ENCODE measurements around the gene ANGPTL7.

Gene ANGPTL7

GRCh38 chr1:11188858-11189451 is at the start of gene ANGPTL7:
TSS of gene ANGPTL7 (plus strand) at chr1:11189355. CDS start at chr1:11189580, 225 bp downstream.
- no peak within 1 kb of the TSS for H3K4me3 ChIP-seq (replicated peaks; ENCODE audit: low read depth, low read length)
- H3K36me3 ChIP-seq (ENCODE audit: control insufficient read depth, insufficient read depth, low read length), result peaks cover 11% of the 10 kb centered on the region
- DNase-seq (ENCODE audit: extremely low read depth, insufficient read length), result no peak
- TF ChIP-seq CTCF (IDR thresholded peaks at IDR 0.05; ENCODE audit: insufficient read depth, low read length, poor library complexity, severe bottlenecking), result no peak
- no peaks in the 10 kb centered on the region for H3K27me3 ChIP-seq (replicated peaks; ENCODE audit: control insufficient read depth, insufficient read depth, low read length)

- no peak for DNase-seq (ENCODE audit: extremely low read depth, insufficient read length)
- no peaks in the 10 kb centered on the region for H3K27me3 ChIP-seq (replicated peaks; ENCODE audit: control insufficient read depth, insufficient read depth, low read length)
- peaks cover 29% of the 10 kb centered on the region for H3K36me3 ChIP-seq (ENCODE audit: control insufficient read depth, insufficient read depth, low read length)
- no peak overlapping the region for H3K4me3 ChIP-seq (replicated peaks; ENCODE audit: low read depth, low read length)
- no peak for TF ChIP-seq CTCF (IDR thresholded peaks at IDR 0.05; ENCODE audit: insufficient read depth, low read length, poor library complexity, severe bottlenecking)
Measured at GRCh38 chr1:11142618-11143391, 46.4 kb upstream of the ANGPTL7 start.

- DNase-seq (ENCODE audit: extremely low read depth, insufficient read length), result no peak
- H3K36me3 ChIP-seq (ENCODE audit: control insufficient read depth, insufficient read depth, low read length), result peaks cover 29% of the 10 kb centered on the region
- H3K4me3 ChIP-seq (replicated peaks; ENCODE audit: low read depth, low read length), result no peak overlapping the region
- no peak for TF ChIP-seq CTCF (IDR thresholded peaks at IDR 0.05; ENCODE audit: insufficient read depth, low read length, poor library complexity, severe bottlenecking)
- H3K27me3 ChIP-seq (replicated peaks; ENCODE audit: control insufficient read depth, insufficient read depth, low read length), result no peaks in the 10 kb centered on the region
Measured at GRCh38 chr1:11143401-11143800, 45.8 kb upstream of the ANGPTL7 start.

GRCh38 chr1:11143907-11144306 is 45.2 kb upstream of the ANGPTL7 start:
- Histone ChIP-seq H3K4me3 (replicated peaks; ENCODE audit: low read depth, low read length) (no peak overlapping the region), H3K27me3 (replicated peaks; ENCODE audit: control insufficient read depth, insufficient read depth, low read length) (no peaks in the 10 kb centered on the region), H3K36me3 (ENCODE audit: control insufficient read depth, insufficient read depth, low read length) (peaks cover 30% of the 10 kb centered on the region)
- no peak for DNase-seq (ENCODE audit: extremely low read depth, insufficient read length)
- no peak for TF ChIP-seq CTCF (IDR thresholded peaks at IDR 0.05; ENCODE audit: insufficient read depth, low read length, poor library complexity, severe bottlenecking)

GRCh38 chr1:11144570-11145256 is 44.4 kb upstream of the ANGPTL7 start:
- peaks cover 28% of the 10 kb centered on the region for H3K36me3 ChIP-seq (ENCODE audit: control insufficient read depth, insufficient read depth, low read length)

More at GRCh38 chr1:11144570-11145256, 44.4 kb upstream of the ANGPTL7 start:
- TF ChIP-seq CTCF (IDR thresholded peaks at IDR 0.05; ENCODE audit: insufficient read depth, low read length, poor library complexity, severe bottlenecking), result no peak
- no peak overlapping the region for H3K4me3 ChIP-seq (replicated peaks; ENCODE audit: low read depth, low read length)
- DNase-seq (ENCODE audit: extremely low read depth, insufficient read length), result no peak
- no peaks in the 10 kb centered on the region for H3K27me3 ChIP-seq (replicated peaks; ENCODE audit: control insufficient read depth, insufficient read depth, low read length)
